A673 (cell line): ENCODE measurements around the gene S100A12.

ENCODE experiments used
- CTCF ChIP-seq: fragments of 300-800, 200-600 bp; sonication (generic); conservative IDR thresholded peaks from 2 replicates; pipeline ENCODE4 v1.5.1; 2017; ENCODE audit warnings: low read depth, mild to moderate bottlenecking, antibody characterized with exemption, low read length, moderate library complexity, mixed read lengths
- EZH2 ChIP-seq: fragments of 200-600 bp; sonication (generic); IDR thresholded peaks from 2 replicates; pipeline ENCODE4 v1.6.1; 2017; ENCODE audit warnings: borderline replicate concordance, low read depth, mild to moderate bottlenecking, mixed read lengths, antibody characterized with exemption, low read length; ENCODE audit not compliant: poor library complexity, severe bottlenecking

GRCh38 chr1:153387001-153387400 is 11.6 kb upstream of the S100A12 start:
- TF ChIP-seq CTCF (no peak), EZH2 (no peak)
